GM12874 (cell line): ENCODE data around the gene GNE.

Experiments
- TF ChIP-seq, protein P1 (sequence below): IDR thresholded peaks from 2 replicates; pipeline ENCODE4 v1.5.1; 2011; ENCODE audit warnings: low read depth, mild to moderate bottlenecking, control low read depth, low read length, moderate library complexity; ENCODE audit not compliant: insufficient read depth

The GNE gene

DNA sequence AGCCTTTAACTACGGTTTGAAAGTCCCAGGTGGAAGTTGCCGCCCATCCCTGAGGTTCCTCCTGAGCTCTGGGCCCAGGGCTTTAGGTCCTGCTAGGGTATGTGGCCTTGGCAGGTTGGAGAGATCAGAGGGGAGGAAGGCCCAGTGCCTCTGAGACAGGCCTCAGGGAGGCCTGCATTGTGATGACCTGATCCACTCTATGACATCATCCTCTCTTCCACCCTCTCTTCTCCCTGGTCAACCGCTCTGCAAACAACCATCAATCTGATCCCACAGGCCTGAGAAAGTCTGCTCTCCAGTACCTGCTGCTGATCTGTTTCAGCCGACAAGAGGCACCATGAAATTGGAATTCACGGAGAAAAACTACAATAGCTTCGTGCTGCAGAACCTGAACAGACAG lies 89.1 kb downstream of the GNE start, which contains the start of gene CCIN:
Gene CCIN, plus strand, starts transcription at position 223 of the 400 bp plus-strand sequence. Its CDS starts 115 bp downstream, at position 338.
- TF ChIP-seq, protein P1, sequence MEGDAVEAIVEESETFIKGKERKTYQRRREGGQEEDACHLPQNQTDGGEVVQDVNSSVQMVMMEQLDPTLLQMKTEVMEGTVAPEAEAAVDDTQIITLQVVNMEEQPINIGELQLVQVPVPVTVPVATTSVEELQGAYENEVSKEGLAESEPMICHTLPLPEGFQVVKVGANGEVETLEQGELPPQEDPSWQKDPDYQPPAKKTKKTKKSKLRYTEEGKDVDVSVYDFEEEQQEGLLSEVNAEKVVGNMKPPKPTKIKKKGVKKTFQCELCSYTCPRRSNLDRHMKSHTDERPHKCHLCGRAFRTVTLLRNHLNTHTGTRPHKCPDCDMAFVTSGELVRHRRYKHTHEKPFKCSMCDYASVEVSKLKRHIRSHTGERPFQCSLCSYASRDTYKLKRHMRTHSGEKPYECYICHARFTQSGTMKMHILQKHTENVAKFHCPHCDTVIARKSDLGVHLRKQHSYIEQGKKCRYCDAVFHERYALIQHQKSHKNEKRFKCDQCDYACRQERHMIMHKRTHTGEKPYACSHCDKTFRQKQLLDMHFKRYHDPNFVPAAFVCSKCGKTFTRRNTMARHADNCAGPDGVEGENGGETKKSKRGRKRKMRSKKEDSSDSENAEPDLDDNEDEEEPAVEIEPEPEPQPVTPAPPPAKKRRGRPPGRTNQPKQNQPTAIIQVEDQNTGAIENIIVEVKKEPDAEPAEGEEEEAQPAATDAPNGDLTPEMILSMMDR = no peak

- TF ChIP-seq, protein P1 = peak; percentile 95
Observed at GRCh38 chr9:36166168-36166927, 91.9 kb downstream of the GNE start.

GRCh38 chr9:36165826-36166167 lies 92.5 kb downstream of the GNE start:
- TF ChIP-seq, protein P1 = no peak

DNA sequence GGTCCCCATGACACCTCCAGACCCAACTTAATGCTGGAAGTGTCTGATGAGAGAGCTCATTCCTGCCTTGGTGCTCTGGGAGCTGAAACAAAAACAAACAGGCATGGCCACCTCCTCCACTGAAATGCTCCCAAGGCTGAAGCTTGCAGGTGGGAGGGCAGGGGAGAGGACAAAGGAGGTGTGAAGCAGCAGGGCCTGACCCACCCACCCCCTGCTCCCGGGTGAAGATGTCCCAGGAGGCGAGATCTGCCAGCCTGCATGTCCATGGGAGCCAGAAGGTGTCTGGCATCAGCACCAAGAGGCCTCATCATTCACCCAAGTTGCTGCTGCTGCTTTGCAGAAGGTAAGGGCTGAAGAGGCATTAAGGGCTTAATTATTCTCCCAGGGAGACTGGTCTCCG lies 93.3 kb downstream of the GNE start:
- TF ChIP-seq, protein P1 = no peak
